Panc1 (cell line): ENCODE measurements around the gene SNX33. TPM values are rescaled to one million over a fixed set of nuclear protein-coding genes. Genes with fewer than 3 reads are reported as not detected.
"Not testable (repeated sequence)": the region's sequence is repeated elsewhere in the genome, so short reads cannot be mapped to it uniquely, and the experiment has no call there.

Experiments
- ATAC-seq: fragments of 200-7000 bp; cut with Tn5 transposase; 2 replicates; pipeline ENCODE4 v1.9.1; 2020; ENCODE audit warnings: mild to moderate bottlenecking, moderate library complexity
- BruUV-seq: library from RNA; stranded (reverse); fragments of 400-500 nt; replicated peaks from 2 replicates; lab custom pipeline; 2021; lab: Mats Ljungman, UMichigan
- CTCF ChIA-PET: fragments of 300-600 bp; sonication (Branson Sonifier 250); formaldehyde crosslinking; loops from one replicate; lab custom pipeline; 2022; ENCODE audit warnings: antibody characterized with exemption; lab: Charles Lee
- POLR2A ChIA-PET: fragments of 300-600 bp; sonication (Branson Sonifier 250); formaldehyde crosslinking; loops from one replicate; lab custom pipeline; 2022; ENCODE audit warnings: antibody characterized with exemption; lab: Charles Lee
- DNase-seq: peaks from one replicate; pipeline ENCODE4 v3.0.0-alpha.2; 2010; ENCODE audit warnings: low read depth, low spot score
- H3K27ac ChIP-seq: 2 replicates; pipeline ENCODE4 v1.5.1; 2011; ENCODE audit warnings: mild to moderate bottlenecking, low read length, inconsistent platforms
- H3K27me3 ChIP-seq: fragments of 200-500 bp; sonication (Bioruptor generic); 2 replicates; pipeline ENCODE4 v1.6.0; 2014; ENCODE audit warnings: low read length, inconsistent platforms; ENCODE audit not compliant: control insufficient read depth, insufficient read depth
- H3K36me3 ChIP-seq: fragments of 200-500 bp; sonication (Bioruptor generic); 2 replicates; pipeline ENCODE4 v1.5.1; 2014; ENCODE audit warnings: inconsistent platforms, mild to moderate bottlenecking, low read length, moderate library complexity; ENCODE audit not compliant: control insufficient read depth, insufficient read depth
- H3K4me1 ChIP-seq: 2 replicates; pipeline ENCODE4 v1.5.1; 2011; ENCODE audit warnings: inconsistent platforms, mild to moderate bottlenecking, low read length, moderate library complexity; ENCODE audit not compliant: control insufficient read depth, insufficient read depth
- H3K4me3 ChIP-seq, 2 experiments: 2 replicates each; pipeline ENCODE4 v1.5.1; 2011 to 2012; ENCODE audit warnings: low read depth in 2 of 2, low read length in 2 of 2, mild to moderate bottlenecking in 2 of 2, inconsistent platforms in 1 of 2, moderate library complexity in 1 of 2
- H3K9me3 ChIP-seq: fragments of 200-500 bp; sonication (Bioruptor generic); 2 replicates; pipeline ENCODE4 v1.5.1; 2014; ENCODE audit warnings: low read depth, mild to moderate bottlenecking, inconsistent platforms, low read length, moderate library complexity; ENCODE audit not compliant: control insufficient read depth, insufficient read depth
- POLR2AphosphoS5 ChIP-seq: IDR thresholded peaks from 2 replicates; pipeline ENCODE4 v1.6.1; 2012; ENCODE audit warnings: mild to moderate bottlenecking, low read depth, low read length, moderate library complexity
- REST ChIP-seq, 2 experiments: IDR thresholded peaks; 2 replicates each; pipeline ENCODE4 v1.6.1; 2011 to 2012; ENCODE audit warnings: low read depth in 2 of 2, control low read depth in 1 of 2, low read length in 1 of 2, mild to moderate bottlenecking in 1 of 2, moderate library complexity in 1 of 2; ENCODE audit not compliant: insufficient read depth in 1 of 2
- SIN3A ChIP-seq: IDR thresholded peaks from 2 replicates; pipeline ENCODE4 v1.6.1; 2012; ENCODE audit warnings: low read depth, mild to moderate bottlenecking, low read length, moderate library complexity, borderline replicate concordance; ENCODE audit not compliant: insufficient read depth
- TCF7L2 ChIP-seq: IDR thresholded peaks from 2 replicates; pipeline ENCODE4 v1.6.1; 2011; ENCODE audit warnings: mild to moderate bottlenecking, low read depth, low read length, inconsistent platforms
- in situ Hi-C: cut with HindIII; loops from 2 replicates; pipeline ENCODE4 v1.10.0; 2016; ENCODE audit warnings: low sequenced_read_pairs, low pct_unique_long_range_greater_than_20kb
- intact Hi-C: fragments of 100-400 bp; cut with micrococcal nuclease; formaldehyde crosslinking; loops from one replicate; pipeline ENCODE4 v1.10.0; 2022; ENCODE audit not compliant: unreplicated experiment
- total RNA-seq: library from RNA; stranded (reverse); gene quantifications from one replicate; pipeline ENCODE4 v1.2.1, GENCODE V29; 2021; ENCODE audit not compliant: unreplicated experiment
- TF ChIP-seq, protein P1 (sequence below): fragments of 450-650 bp; IDR thresholded peaks from 2 replicates; pipeline ENCODE4 v1.5.1; 2017; ENCODE audit warnings: mild to moderate bottlenecking

The SNX33 gene
- total RNA-seq, 1 experiment from 2014 or later: 17.0 TPM

DNA sequence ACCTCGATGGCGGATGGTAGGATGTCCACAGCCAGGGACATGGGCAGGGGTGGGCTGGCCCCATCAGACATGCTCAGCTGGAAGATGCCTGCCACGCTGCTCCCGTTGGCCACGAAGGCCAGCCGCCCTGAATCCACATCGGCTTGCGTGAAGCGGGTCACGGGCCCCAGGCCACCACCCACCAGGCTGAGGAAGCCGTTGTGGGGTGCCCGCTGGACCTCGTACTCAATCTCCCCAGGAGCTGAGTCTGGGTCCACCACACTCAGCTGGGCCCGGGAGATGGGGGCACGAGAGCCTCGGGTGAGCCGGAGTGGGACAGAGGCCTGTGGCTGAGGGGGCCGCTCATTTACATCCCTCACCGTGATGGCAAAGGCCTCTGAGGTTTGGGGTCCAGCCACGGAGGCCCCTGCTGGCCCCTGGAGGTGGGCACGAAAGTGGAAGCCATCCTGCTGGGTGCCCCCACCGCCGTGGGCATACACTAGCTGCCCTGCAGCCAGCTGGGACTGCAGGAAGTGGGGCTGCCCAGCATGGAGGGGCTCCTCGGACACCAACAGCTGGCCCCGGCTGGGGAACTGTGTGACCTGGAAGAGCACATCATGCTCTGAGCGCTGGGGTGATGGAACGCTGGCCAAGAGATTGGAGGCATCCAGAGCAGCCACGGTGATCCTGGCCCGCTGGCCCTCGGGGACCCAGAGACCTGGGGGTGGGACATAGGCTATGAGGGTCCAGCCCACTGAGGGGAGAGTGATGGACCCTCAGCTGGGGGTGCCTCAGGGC is 29.2 kb downstream of the SNX33 start:
- in situ Hi-C loops: no loop called here
- Histone ChIP-seq H3K4me1 (peaks cover 22% of the 10 kb centered on the region), H3K27ac (no peak overlapping the region), H3K4me3 (no peak overlapping the region), H3K9me3 (no peaks in the 10 kb centered on the region), H3K27me3 (no peaks in the 10 kb centered on the region), H3K36me3 (no peaks in the 10 kb centered on the region)
- no peak for DNase-seq
- TF ChIP-seq SIN3A (no peak), TCF7L2 (no peak), POLR2AphosphoS5 (no peak), REST (IDR thresholded peaks at IDR 0.05; ENCODE audit: insufficient read depth in 1 of 2, low read depth in 2 of 2, low read length in 1 of 2) (no peak)
- TF ChIP-seq, protein P1, sequence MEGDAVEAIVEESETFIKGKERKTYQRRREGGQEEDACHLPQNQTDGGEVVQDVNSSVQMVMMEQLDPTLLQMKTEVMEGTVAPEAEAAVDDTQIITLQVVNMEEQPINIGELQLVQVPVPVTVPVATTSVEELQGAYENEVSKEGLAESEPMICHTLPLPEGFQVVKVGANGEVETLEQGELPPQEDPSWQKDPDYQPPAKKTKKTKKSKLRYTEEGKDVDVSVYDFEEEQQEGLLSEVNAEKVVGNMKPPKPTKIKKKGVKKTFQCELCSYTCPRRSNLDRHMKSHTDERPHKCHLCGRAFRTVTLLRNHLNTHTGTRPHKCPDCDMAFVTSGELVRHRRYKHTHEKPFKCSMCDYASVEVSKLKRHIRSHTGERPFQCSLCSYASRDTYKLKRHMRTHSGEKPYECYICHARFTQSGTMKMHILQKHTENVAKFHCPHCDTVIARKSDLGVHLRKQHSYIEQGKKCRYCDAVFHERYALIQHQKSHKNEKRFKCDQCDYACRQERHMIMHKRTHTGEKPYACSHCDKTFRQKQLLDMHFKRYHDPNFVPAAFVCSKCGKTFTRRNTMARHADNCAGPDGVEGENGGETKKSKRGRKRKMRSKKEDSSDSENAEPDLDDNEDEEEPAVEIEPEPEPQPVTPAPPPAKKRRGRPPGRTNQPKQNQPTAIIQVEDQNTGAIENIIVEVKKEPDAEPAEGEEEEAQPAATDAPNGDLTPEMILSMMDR: no peak
- intact Hi-C loops: no loop called here
- POLR2A ChIA-PET: no interaction called here
- no peak for ATAC-seq
- CTCF ChIA-PET: no interaction called here
- BruUV-seq: no TSS peak

GRCh38 chr15:75677465-75678323 is 30.0 kb downstream of the SNX33 start:
- no peaks in the 10 kb centered on the region for H3K27me3 ChIP-seq
- TF ChIP-seq SIN3A (no peak), REST (IDR thresholded peaks at IDR 0.05; ENCODE audit: insufficient read depth in 1 of 2, low read depth in 2 of 2, low read length in 1 of 2) (no peak), POLR2AphosphoS5 (no peak), TCF7L2 (no peak)
- TF ChIP-seq, protein P1: no peak
- peaks cover 14% of the 10 kb centered on the region for H3K4me1 ChIP-seq
- intact Hi-C loops: no loop called here
- DNase-seq: no peak
- BruUV-seq: no TSS peak
- no peaks in the 10 kb centered on the region for H3K9me3 ChIP-seq
- no peak overlapping the region for H3K27ac ChIP-seq
- POLR2A ChIA-PET: interaction anchor here (0.6 kb wide), 1 partner anchor 169 kb away, joined by 3 read pairs; no protein-coding TSS in a partner anchor
- no peaks in the 10 kb centered on the region for H3K36me3 ChIP-seq
- no peak overlapping the region for H3K4me3 ChIP-seq
- in situ Hi-C loops: no loop called here
- no peak for ATAC-seq
- CTCF ChIA-PET: no interaction called here

DNA sequence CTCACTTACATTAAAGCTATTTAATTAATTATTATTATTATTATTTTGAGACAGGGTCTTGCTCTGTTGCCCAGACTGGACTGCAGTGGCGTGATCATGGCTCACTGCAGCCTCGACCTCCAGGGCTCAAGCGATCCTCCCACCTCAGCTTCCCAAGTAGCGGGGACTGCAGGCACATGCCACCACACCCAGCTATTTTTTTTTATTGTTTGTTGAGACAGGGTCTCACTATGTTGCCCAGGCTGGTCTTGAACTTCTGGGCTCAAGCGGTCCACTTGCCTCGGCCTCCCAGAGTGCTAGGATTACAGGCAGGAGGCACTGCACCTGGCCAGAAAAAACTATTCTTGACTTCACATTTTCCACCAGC is 30.6 kb downstream of the SNX33 start:
- H3K27me3 ChIP-seq, BruUV-seq, H3K4me3 ChIP-seq, ATAC-seq, H3K9me3 ChIP-seq, CTCF ChIA-PET, H3K4me1 ChIP-seq, DNase-seq, in situ Hi-C loops, H3K27ac ChIP-seq, POLR2A ChIA-PET, intact Hi-C loops, H3K36me3 ChIP-seq: not testable (repeated sequence)
